Activated naive CD4-positive, alpha-beta T cell (primary cell): ENCODE data around the gene TCF23.
"Not testable (repeated sequence)": the region's sequence is repeated elsewhere in the genome, so short reads cannot be mapped to it uniquely, and the experiment has no call there.

Experiments used
- DNase-seq, 4 experiments: peaks; one replicate each; lab custom pipeline; 2025; lab: John Stamatoyannopoulos, UW

The TCF23 gene

DNA sequence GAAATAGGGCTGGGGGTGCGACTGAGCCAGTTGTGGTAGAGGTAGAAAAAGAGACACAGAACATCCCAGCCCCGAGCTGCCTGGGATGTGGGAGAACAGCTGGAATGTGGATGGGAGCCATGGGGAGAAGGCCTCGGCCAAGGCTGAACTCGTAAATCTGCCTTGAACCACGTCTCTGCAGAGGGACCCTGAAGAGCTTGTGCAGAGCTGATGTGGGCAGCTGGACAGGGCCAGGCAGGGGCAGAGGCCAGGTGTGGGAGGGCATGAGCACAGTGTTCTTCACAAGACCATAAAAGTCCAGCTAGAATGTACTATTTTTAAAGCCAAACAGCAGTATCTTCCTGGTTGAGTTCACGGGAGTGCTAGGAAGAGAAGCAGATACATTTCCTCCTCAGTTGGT, 5.7 kb downstream of the TCF23 start:
- no peak for DNase-seq

DNA sequence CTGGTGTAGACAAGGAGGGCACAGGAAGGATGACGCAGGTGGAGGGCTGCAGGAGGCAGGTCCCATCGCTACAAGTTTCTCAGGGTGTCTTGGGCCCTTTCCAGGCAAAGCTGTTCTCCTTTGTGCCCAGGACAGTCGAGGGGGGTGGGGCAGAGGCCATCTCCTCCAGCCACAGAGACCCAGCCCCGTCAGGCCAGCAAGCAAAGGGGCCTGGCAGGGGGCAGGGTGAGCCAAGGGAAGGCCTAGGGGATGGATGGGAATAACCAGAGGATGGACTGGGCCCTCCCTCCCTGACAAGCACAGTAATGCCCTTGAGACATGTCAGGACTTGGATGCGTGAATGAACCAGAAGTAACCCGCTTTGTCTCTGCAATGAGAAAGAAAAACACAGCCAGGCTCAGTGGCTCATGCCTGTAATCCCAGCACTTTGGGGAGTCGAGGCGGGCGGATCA, 6.3 kb downstream of the TCF23 start:
- no peak for DNase-seq

DNA sequence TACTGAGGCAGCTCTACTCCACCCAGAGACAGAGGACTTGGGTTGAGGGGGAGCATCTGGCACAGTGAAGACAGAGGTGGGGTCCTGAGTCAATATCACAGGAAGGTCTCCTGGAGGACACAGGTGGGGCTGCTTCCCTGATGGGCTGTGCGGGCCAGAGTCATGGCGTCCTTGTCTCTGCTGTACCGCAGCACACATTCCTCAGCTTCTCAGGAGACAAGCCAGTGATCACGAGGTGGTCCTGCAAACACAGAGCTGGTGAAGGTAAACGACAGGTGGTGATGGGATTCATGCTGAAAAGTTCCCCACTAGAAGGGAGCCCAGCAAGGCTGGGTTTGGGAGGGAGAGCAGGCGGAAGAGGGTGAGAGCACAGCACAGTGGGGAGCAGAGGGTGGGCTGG, 9.7 kb downstream of the TCF23 start:
- DNase-seq: no peak

DNA sequence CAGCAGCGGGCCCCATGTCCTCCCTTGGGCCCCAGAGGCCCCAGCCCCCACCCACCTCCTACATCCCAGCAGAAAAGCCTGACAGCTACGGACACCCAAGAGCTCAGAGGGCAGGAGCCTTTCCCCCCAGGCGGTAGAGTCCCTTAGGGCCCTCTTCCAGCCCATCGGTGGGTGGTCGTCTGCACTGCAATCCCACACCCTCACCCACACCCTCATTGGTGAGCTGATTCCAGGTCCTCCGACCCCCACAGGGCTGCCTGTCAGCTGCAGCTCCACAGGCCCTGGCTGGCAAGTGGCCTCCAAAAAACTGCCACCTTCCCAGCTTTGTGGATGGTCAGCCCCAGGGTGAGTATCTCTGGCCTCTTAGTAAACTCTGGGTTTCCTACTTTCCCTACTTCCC, 10.5 kb downstream of the TCF23 start:
- no peak for DNase-seq

DNA sequence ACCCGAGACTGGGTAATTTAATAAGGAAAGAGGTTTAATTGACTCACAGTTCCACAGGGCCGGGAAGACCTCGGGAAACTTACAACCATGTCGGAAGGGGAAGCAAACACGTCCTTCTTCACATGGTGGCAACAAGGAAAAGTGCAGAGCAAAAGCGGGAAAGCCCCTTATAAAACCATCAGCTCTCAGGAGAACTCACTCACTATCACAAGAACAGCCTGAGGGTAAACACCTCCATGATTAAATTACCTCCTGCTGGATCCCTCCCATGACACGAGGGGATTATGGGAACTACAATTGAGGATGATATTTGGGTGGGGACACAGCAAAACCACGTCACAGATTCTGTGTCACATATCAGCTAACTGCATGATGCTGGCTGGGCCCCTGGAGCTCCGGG, 11.4 kb downstream of the TCF23 start:
- no peak for DNase-seq

DNA sequence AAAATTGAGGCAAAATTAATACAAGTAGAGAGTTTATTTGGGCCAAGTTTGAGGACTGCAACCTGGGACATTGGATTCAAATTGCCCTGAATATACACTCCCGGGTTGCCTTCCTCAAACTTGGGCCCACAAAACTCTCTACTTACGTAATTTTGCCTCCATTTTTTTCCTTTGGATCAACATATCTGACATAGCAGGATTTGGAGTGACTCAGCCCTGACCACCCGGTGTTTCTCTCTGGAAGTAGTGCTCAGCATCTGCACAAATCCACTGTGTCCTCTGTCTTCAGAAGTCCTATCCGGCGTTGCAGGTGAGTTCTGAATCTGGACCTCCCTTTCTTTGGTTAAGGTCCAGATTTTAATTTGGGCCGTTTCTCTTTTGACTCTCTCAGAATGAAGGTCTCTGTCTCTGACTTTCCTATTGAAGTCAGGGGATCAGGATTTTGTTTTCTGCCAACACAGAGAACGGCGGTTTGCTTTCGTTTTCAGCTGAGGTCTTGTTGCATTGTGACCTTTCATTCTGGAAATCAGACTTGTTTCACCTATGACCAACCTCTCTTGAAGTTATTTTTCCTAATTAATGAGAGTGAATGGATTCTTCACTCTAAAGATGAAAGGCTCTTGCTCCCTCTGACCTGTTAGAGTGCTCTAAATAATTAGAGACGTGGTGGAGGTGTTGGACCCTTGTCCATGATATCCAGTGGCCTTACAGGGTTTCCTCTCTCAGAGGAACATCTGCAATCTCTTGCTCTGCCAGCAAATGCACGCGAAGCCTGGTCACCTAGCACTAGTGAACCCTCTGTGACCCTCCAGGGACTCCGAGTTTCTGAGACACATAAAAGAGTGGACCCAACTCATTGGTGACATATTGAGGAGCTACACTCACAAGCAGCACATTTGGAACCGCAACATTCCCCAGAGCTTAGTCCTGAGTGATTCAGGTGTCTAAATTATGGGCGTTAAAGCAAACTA, 13.6 kb downstream of the TCF23 start:
- DNase-seq: no peak

DNA sequence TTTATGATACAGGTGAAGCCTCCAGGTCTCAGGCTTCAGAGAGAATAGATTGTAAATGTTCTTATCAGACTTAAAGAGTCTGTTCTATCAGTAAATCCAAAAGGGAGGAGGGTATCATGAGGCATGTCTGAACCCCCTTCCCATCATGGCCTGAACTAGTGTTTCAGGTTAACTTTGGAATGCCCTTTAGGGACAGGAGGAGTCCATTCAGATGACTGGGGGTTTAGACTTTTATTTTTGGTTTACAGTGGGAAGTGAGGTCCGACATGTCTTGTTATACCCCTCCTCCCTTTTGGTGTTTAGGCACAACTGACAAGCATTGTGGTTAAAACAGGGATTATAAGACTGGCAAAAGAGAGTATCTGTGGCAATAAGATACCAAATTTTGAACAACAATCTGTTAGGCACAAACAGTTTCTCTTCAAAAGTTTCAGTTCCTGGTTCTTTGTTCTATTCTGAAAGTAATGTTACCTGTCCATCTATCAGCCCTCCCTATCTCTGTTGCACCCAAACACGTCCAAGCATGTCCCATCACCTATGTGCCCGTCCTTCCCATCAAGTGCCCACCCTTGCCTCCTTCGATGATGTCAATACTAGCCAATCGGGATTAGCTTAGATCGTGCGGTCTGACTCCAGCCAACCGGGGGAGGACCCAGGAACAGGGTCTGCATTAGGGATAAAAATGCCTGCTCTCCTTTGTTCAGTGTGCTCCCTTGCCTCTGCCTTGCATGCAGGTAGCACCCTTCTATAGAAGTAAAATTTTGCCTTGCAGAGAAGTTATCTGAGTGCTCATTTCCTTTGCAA, 16.4 kb downstream of the TCF23 start:
- DNase-seq: no peak

DNA sequence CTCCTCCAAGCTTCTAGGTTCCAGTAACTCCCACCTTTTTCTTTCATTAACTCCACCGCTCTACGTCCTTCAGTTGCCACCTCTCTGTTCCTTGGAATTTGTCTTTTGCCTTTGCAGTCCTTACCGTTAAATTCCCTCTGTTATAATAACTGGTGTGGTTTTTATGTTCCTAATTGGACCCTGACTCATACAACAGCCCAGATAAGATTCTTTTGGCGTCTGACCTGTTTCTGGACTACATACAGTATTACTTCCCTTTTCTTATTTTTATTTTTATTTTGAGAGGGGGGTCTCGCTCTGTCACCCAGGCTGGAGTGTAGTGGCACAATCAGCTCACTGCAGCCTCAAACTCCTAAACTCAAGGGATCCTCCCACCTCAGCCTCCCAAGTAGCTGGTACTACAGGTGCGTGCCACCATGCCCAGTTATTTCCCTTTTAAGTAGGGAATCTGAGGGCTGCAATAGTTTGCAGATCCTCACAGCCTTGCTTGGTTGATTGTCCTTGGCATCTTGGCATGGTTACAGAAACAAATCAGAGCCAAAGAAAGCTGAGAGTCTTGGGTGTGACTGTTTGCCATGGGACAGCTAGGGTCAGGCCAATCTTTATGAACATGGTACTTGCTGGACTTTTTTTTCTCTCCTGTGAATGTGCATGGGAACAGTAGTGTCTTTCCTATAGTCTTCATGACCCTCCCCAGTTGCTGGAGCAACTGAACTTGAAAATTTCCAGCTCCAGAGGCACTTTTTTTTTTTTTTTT, 22.0 kb downstream of the TCF23 start:
- no peak for DNase-seq

DNA sequence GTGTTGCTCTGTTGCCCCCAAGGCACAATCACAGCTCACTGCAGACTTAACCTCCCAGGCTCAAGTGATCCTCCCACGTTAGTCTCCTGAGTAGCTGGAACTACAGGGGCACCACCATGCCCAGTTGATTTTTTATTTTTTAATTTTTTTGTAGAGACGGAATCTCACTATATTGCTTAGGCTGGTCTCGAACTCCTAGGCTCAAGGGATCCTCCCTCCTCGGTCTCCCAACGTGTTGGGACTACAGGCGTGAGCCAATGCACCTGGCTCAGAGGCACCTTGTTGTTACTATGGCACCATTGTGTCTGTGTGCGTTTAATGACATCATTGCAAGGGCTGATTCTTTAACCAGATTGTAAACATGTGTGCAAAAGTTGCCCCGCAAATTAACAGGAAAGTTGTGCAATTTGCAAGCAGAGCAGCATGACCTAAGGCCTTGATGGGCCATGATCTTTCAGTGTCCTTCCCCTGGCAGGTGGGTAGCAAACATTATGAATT, 22.6 kb downstream of the TCF23 start:
- DNase-seq: no peak

DNA sequence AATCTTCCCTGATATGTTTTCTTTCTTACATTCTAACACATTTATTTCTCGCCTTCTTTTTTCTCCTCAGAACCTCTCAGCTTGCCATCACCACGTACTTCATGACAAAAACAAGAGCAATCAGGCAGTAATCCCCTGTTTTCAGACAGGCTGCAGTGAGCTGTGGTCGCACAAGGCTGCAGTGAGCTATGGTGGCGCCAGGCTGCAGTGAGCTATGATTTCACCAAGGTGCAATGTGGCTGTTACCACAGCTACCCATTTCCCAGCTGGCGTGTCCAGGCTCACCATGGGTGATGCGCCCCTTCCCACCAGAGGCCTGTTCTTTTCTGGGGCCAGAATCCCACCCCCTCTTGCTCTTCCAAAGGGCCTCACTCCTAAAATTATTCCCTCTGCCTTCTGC, 25.8 kb downstream of the TCF23 start:
- DNase-seq: no peak

DNA sequence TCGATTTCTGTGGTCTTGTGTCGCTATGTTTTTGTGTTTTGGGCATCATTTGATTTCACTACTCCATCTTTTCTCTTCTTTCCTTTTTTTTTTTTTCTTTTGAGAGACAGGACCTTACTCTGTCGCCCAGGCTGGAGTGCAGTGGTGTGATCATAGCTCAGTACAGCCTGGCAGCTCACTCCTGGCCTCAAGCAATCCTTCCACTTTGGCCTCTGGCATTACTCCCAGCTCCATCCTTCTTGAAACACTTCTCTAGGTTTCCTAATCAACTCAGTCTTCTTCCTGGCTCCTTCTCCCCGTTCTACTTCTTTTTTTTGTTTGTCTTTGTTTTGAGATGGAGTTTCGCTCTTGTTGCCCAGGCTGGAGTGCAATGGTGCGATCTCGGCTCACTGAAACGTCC, 26.5 kb downstream of the TCF23 start:
- no peak for DNase-seq

DNA sequence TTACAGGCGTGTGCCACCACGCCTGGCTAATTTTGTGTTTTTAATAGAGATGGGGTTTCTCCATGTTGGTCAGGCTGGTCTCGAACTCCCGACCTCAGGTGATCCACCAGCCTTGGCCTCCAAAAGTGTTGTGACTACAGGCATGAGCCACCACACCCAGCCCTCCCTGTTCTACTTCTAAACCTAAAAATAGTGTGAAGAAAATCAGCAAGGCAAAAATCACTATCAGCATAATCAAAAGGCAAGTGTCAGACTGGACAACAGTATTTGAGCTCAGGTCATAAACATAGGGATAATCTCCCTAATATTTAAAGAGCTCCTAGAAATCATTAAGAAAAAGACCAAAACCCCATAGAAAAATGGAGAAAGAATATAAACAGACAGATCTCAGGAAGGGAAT, 27.0 kb downstream of the TCF23 start:
- not testable (repeated sequence) for DNase-seq

DNA sequence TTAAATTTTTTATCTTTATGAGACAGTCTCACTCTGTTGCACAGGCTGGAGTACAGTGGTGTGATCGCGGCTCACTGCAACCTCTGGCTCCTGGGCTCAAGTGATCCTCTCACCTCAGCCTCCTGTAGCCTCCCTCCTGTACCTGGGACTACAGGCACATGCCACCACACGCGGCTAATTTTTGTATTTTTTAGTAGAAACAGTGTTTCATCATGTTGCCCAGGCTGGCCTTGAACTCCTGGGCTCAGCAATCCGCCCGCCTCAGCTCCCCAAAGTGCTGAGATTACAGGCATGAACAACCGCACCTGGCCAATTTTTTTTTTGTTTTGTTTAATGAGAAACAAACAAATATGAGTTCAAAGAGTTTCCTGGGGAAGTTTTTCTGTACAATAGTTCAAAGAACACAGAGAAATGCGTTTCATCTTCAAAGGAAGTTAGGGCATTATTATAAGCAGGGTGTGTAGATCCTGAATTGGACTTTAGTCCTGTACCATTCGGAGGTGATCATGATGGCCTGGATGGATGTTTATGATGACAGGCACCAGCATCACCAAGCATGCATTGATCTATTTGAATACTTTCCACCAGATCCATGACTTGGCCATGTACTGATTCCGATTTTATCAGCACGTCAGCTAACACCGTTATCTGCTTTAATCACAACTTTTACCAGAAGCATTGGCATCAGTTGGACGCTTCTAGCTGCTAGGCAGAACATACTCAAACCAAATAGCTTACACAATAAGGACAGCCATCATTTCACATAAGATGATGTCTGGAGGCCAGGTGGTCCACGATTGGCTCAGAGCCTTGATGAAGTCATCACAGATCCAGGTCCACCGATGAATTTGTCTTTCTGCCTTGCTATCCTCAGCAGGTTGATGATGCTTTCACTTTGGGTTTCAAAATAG, 28.9 kb downstream of the TCF23 start:
- DNase-seq: no peak

DNA sequence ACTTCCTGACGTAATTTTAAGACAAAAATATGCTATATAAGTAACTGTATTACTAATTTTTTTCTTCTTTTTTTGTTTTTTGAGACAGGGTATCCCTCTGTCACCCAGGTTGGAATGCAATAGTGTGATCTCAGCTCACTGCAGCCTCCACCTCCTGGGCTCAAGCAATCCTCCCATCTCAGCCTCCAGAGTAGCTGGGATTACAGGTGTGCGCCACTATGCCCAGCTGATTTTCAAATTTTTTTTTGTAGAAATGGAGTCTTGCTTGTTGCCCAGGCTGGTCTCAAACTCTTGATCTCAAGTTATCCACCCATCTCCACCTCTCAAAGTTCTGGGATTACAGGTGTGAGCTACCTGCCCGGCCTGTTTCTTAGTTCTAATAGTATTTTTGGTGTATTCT, 29.7 kb downstream of the TCF23 start:
- no peak for DNase-seq

DNA sequence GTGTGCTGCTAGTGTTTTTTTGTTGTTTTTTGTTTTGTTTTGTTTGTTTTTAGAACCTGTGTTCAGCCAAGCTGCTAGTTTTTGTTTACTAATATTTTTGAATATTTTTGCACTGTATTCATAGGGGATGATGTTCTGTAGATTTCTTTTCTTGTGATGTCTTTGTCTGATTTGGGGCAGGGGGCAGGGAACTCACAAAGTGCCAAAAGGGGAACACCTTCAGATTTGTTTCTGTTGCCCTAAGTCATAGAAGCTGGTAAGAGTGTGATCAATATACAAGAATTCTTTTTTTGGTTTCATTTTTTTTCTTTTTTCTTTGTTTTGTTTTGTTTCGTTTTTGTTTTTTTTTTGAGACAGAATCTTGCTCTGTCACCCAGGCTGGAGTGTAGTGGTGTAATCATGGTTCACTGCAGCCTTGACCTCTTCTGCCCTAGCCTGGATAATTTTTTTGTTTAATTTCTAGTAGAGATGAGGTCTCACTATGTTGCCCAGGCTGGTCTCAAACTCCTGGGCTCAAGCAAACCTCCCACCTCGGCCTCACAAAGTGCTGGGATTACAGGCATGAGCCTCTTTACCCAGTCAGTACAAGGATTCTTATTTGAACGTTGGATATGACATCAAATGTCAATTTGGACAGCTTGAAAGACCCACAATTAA, 30.7 kb downstream of the TCF23 start:
- DNase-seq: no peak

DNA sequence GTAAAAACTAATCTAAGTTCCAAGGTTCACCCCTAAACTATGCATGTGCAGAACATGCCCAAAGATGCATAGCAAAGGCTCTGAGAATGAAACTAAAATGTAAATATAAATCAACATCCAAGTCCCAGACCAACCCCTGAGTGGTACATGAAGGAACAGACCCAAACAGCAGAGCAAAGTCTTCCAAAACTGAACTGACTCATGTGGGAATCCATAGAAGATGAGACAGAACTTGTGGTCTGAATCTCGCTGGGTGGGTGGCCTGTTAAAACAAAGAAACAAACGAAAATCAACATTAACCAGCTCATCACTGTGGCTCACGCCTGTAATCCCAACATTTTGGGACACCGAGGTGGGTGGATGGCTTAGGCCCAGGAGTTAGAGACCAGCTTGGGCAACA, 33.5 kb downstream of the TCF23 start:
- no peak for DNase-seq

DNA sequence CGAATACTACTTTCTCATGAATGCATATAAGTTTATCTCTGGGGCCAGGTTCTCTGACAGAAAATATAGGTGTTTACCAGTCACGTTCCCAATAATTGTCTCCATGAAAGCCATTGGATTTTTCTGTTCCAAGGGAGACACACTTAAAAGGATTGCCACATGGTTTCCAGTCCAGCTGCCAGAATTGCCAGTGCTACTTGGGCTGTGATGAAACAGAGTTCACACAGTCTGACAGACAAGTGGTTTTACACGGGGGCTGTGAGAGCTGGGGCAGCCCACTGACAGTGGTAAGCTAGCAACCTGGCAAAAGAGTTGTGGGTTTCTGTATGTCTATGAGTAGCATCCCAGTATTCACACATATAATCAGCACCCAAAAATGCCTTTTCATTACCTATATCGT, 35.3 kb downstream of the TCF23 start:
- no peak for DNase-seq

DNA sequence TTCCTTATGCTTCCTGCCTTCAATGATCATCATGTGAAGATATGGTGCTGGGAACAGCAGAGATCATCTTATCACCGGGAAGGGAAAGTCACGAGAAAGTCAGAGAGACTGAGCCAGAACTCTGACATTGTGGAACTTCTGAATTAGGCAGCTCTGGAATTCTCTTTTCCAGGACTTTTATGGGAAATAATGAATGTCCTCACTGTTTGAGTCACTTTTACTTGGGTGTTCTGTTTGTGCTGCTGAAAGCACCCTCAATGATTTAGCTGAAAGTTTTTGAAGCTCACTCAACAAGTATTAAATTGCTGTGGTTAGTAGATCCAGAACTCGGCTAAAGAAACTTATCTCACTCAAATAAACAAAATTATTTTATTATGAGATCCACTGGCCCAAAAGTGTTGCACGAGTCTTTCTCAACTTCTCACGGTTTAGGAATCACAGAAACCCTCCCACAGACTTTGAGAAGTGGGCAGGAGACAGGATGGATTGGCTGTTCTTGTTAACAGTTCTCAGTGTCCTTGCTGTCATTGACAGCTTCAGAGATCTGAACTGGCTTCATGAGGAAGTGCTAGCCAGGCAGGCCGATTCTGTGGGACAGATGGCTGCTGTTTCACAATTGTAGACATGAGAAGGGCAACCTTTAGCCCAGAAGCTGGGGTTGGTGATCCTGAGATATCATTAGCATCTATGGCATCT, 36.7 kb downstream of the TCF23 start:
- no peak for DNase-seq

DNA sequence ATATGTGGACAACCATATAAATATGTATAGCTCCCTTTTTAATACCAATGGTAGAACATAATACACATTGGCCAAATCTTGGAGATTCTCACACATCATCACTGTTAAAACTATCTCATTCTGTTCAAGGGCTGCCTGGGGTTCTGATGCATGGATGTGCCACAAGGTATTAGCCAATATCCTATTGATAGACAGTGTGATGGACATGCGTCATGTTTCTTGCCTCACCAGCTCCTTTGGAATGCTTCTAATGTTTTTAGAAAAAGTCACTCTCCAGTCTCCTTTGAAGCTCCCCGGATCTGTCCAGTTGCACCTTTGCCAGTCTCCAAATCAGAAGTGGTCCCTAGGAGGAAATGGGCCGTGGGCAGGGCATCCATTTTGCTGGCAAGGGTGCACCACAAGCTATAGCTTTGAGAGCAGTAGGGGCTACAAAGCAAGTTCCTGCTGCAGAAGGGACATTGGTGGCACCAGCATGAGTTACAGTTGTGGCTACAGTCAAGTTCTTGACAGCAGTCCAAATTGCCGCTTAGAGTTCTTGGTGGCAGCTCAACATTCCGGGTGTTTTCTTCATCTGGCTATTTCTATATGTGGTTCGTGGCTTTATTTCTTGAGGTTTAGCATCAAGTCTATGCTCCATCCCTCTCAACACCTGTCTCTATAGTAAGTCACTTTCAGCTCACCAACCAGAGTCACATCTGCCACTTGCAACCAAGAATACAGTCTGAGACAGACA, 38.0 kb downstream of the TCF23 start:
- DNase-seq: no peak
